ENCODE results near the gene PRKCH. TPM values are rescaled to one million over a fixed set of nuclear protein-coding genes. Genes with fewer than 3 reads are reported as not detected.

Gene PRKCH
- total RNA-seq, 1 experiment from 2014 or later: 5.2 TPM

GRCh38 chr14:61466905-61467280 lies 145.5 kb downstream of the PRKCH start:
- H3K36me3 Mint-ChIP-seq (ENCODE audit: insufficient read depth in 1 of 3, low read depth in 3 of 3): peaks cover 0 to 9% (median 0%) of the 10 kb centered on the region in 3 experiments; a peak in 2 of 7 replicates
- peak overlapping the region; percentile 53 to 97 (median 95); a peak in 6 of 7 replicates for H3K27ac Mint-ChIP-seq

More at GRCh38 chr14:61466905-61467280, 145.5 kb downstream of the PRKCH start:
- no peak overlapping the region for H2BK12ac ChIP-seq (ENCODE audit: insufficient read length, low read depth, low read length)
- no peak overlapping the region for H4K91ac ChIP-seq (ENCODE audit: insufficient read length, low read depth, low read length)
- no peaks in the 10 kb centered on the region for H3K79me1 ChIP-seq (ENCODE audit: insufficient read depth, low read depth, low read length, poor library complexity, severe bottlenecking)
- no peaks in the 10 kb centered on the region for H3K9me3 ChIP-seq (ENCODE audit: control insufficient read depth, low read depth, low read length)
- WGBS (ENCODE audit: extremely low coverage, insufficient read length, low lambda C conversion rate): no CpG with 5 or more reads among the region's 3 CpGs
- no peaks in the 10 kb centered on the region for H4K20me1 ChIP-seq (ENCODE audit: control insufficient read depth, insufficient read depth, insufficient read length)
- DNase-seq: no peak
- H3T11ph ChIP-seq (ENCODE audit: low read length): no peak overlapping the region
- peaks cover 57 to 60% of the 10 kb centered on the region in 2 experiments for H3K4me1 Mint-ChIP-seq
- H3K23ac ChIP-seq (ENCODE audit: insufficient read length, low read depth, low read length): no peak overlapping the region
- H3K9ac ChIP-seq (ENCODE audit: extremely low read depth, insufficient read length, low read length): no peak overlapping the region
- no peak overlapping the region for H2BK15ac ChIP-seq (ENCODE audit: low read depth, low read length)
- H2AK5ac ChIP-seq (ENCODE audit: insufficient read length, low read length): no peak overlapping the region
- H3K9me3 Mint-ChIP-seq: peaks cover 0 to 9% of the 10 kb centered on the region in 2 experiments; a peak in 3 of 5 replicates
- H3K18ac ChIP-seq (ENCODE audit: insufficient read length, low read depth, low read length): no peak overlapping the region
- H3K14ac ChIP-seq (ENCODE audit: insufficient read depth, low read length): no peak overlapping the region
- H3K4me1 ChIP-seq (ENCODE audit: insufficient read depth, low read length): peaks cover 12% of the 10 kb centered on the region; the same call in 1 of the 2 replicates
- H3K79me2 ChIP-seq (ENCODE audit: insufficient read depth, low read length): no peaks in the 10 kb centered on the region
- H3K27me3 ChIP-seq (ENCODE audit: insufficient read depth, low read length): no peaks in the 10 kb centered on the region
- peak overlapping the region in 1 of 2 experiments; percentile 41; a peak in 4 of 5 replicates for H3K4me3 Mint-ChIP-seq
- H3K4ac ChIP-seq (ENCODE audit: low read depth, low read length): no peak overlapping the region
- H3K56ac ChIP-seq (ENCODE audit: insufficient read length, low read depth, low read length): no peak overlapping the region
- peaks cover 2% of the 10 kb centered on the region for H3K23me2 ChIP-seq (ENCODE audit: insufficient read length, low read depth, low read length, poor library complexity, severe bottlenecking)
- peak overlapping the region; percentile 22 for H3K4me2 ChIP-seq (ENCODE audit: insufficient read depth, insufficient read length, low read length)
- no peak for TF ChIP-seq CTCF (conservative IDR thresholded peaks at IDR 0.05)
- no peak overlapping the region for H4K8ac ChIP-seq (replicated peaks; ENCODE audit: insufficient read length, low read depth, low read length)
- H3K27ac ChIP-seq (ENCODE audit: insufficient read length, low read depth, low read length): no peak overlapping the region
- no peak overlapping the region for H2BK20ac ChIP-seq (ENCODE audit: low read depth, low read length, poor library complexity, severe bottlenecking)
- H2AFZ ChIP-seq (ENCODE audit: low read length): no peak overlapping the region
- H3K27me3 Mint-ChIP-seq (ENCODE audit: low read depth): no peaks in the 10 kb centered on the region; the same call in 1 of the 2 replicates
- H4K5ac ChIP-seq (ENCODE audit: insufficient read length, low read depth, low read length): no peak overlapping the region
- no peak overlapping the region for H2BK5ac ChIP-seq (ENCODE audit: insufficient read length, low read length)
- H2BK120ac ChIP-seq (ENCODE audit: low read depth, low read length, poor library complexity, severe bottlenecking): no peak overlapping the region
